Measurements from ENCODE around the gene NUP35. TPM values are rescaled to one million over a fixed set of nuclear protein-coding genes. Genes with fewer than 3 reads are reported as not detected.

Gene NUP35
- total RNA-seq, 4 donors from 2014 or later, result 3.6 to 9.7 (median 5.6) TPM

DNA sequence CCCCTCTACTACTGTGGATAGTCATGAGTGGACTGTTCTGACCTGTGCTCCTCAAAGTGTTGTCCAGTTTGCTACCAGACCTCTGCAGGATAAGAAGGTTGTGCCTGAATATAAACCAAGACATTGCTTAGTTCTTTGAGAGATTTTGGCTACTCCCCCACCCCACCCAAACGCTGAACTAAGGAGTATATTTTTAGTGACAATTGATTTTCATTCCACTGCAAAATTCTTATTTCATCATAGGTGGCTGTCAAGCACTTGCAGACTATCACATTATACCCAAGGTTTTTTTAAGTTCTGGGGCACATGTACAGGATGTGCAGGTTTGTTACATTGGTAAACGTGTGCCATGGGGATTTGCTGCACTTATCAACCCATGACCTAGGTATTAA lies 32.3 kb upstream of the NUP35 start:
- Histone ChIP-seq H3K27ac (no peak overlapping the region), H3K4me1 (no peaks in the 10 kb centered on the region), H3K9me3 (no peaks in the 10 kb centered on the region), H3K27me3 (no peaks in the 10 kb centered on the region), H3K4me3 (no peak overlapping the region), H3K36me3 (no peaks in the 10 kb centered on the region)
- no peak for DNase-seq
- in situ Hi-C loops (cut with MboI; ENCODE audit: low sequenced_read_pairs in 4 of 4) (no loop called here), intact Hi-C loops (cut with DNase I; ENCODE audit: low total_unique reads) (no loop called here)
- TF ChIP-seq, protein P1, sequence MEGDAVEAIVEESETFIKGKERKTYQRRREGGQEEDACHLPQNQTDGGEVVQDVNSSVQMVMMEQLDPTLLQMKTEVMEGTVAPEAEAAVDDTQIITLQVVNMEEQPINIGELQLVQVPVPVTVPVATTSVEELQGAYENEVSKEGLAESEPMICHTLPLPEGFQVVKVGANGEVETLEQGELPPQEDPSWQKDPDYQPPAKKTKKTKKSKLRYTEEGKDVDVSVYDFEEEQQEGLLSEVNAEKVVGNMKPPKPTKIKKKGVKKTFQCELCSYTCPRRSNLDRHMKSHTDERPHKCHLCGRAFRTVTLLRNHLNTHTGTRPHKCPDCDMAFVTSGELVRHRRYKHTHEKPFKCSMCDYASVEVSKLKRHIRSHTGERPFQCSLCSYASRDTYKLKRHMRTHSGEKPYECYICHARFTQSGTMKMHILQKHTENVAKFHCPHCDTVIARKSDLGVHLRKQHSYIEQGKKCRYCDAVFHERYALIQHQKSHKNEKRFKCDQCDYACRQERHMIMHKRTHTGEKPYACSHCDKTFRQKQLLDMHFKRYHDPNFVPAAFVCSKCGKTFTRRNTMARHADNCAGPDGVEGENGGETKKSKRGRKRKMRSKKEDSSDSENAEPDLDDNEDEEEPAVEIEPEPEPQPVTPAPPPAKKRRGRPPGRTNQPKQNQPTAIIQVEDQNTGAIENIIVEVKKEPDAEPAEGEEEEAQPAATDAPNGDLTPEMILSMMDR (IDR thresholded peaks at IDR 0.05 in 4 of 5, conservative IDR thresholded peaks at IDR 0.05 in 1 of 5), result no peak
- no peak for TF ChIP-seq POLR2A (IDR thresholded peaks at IDR 0.05)
- no peak for ATAC-seq

DNA sequence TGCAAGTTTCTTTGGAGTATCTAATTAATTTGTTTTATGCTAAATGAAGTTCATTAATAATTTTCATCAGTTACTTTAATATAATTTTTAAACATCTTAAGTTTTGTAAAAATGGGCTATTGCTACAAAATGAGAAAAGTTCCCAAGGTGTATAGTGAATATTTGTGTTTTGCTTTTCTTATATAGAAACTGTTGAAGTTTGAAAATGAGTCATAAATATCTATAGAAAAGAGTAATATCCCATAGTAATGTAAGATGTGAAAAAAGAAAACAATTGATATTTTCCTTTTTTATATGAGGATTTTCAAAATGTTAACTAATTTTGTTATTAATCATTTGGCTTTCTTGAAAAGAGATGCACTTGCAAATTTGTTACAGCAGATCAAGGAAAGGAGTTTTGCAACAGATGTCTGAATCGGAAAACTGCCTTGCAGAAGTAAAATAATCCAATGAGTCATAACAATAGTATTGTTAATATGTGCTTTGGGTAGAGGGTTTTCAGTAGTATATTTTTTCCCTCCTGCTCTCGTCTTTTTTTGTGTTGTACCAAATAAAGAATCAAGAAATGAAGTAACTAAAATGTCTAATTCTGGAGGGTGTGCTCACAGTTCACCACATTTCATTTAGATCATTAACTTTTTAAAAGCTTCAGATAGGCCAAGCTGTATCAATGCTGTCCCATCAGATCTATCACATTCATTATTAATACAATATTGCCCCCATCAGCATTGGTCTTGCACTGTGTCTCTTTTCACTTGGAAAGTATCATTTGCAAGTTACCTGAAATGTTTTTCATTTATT lies 30.2 kb upstream of the NUP35 start:
- TF ChIP-seq, protein P1 (IDR thresholded peaks at IDR 0.05 in 4 of 5, conservative IDR thresholded peaks at IDR 0.05 in 1 of 5), result no peak
- TF ChIP-seq POLR2A (IDR thresholded peaks at IDR 0.05), result no peak
- no peak overlapping the region for H3K27ac ChIP-seq
- no peaks in the 10 kb centered on the region for H3K9me3 ChIP-seq
- in situ Hi-C loops (cut with MboI; ENCODE audit: low sequenced_read_pairs in 4 of 4), result no loop called here
- H3K4me3 ChIP-seq, result no peak overlapping the region
- H3K27me3 ChIP-seq, result no peaks in the 10 kb centered on the region
- DNase-seq, result no peak
- H3K36me3 ChIP-seq, result no peaks in the 10 kb centered on the region
- intact Hi-C loops (cut with DNase I; ENCODE audit: low total_unique reads), result no loop called here
- H3K4me1 ChIP-seq, result no peaks in the 10 kb centered on the region
- ATAC-seq, result no peak

DNA sequence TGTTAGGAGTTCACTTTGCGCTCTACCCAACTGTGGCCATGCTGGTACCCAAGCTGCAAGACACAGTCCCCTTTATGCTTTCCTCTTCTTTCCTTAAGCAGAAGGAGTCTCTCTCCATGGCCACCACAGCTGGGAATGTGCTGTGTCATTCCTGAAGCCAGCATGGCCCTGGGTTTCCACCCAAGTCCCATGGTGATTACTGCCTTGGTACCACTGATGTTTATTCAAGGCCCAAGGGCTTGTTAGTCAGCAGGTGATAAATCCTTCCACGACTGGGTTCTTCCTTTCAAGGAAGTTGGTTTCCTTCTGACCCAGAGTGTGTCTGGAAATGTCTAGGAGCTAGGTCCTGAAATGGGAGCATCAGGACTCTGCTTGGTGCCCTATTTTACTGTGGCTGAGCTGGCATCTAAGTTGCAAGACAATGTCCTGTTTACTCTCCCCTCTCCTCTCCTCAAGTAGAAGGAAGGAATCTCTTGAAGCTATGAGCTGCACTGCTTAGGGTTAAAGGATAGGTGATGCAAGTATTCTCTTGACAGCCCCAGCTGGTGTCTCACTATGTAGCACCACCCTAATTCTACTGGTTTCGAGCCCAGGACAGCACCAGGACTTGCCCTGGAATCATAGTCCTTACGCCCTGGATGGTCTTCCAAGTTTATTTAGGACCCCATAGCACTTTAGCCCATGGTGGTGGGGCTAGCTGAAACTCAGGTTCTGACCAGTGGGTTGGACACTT lies 18.7 kb upstream of the NUP35 start:
- Histone ChIP-seq H3K9me3 (no peaks in the 10 kb centered on the region), H3K27ac (no peak overlapping the region), H3K36me3 (no peaks in the 10 kb centered on the region), H3K4me3 (no peak overlapping the region), H3K27me3 (no peaks in the 10 kb centered on the region), H3K4me1 (no peaks in the 10 kb centered on the region)
- no peak for ATAC-seq
- DNase-seq, result no peak
- intact Hi-C loops (cut with DNase I; ENCODE audit: low total_unique reads), result no loop called here
- TF ChIP-seq, protein P1 (IDR thresholded peaks at IDR 0.05 in 4 of 5, conservative IDR thresholded peaks at IDR 0.05 in 1 of 5), result no peak
- TF ChIP-seq POLR2A (IDR thresholded peaks at IDR 0.05), result no peak
- in situ Hi-C loops (cut with MboI; ENCODE audit: low sequenced_read_pairs in 4 of 4), result no loop called here

DNA sequence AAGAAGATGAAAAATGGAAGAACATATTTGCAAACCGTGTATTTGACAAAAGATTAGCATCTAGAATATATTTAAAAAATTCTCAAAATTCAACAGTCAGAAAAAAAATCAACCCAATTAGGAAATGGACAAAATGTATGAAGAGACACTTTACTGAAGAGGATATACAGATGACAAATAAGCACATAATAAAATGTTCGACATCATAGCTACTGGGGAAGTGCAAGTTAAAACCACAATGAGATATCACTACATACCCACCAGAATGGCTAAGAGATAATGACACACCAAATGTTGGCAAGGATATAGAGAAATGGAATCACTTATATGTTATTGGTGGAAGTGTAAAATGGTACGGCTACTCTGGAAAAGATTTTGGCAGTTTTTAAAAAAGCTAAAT lies 11.7 kb upstream of the NUP35 start:
- no peak for TF ChIP-seq POLR2A (IDR thresholded peaks at IDR 0.05)
- TF ChIP-seq, protein P1 (IDR thresholded peaks at IDR 0.05 in 4 of 5, conservative IDR thresholded peaks at IDR 0.05 in 1 of 5), result no peak
- H3K36me3 ChIP-seq, result no peaks in the 10 kb centered on the region
- intact Hi-C loops (cut with DNase I; ENCODE audit: low total_unique reads), result no loop called here
- ATAC-seq (no peak), DNase-seq (no peak)
- in situ Hi-C loops (cut with MboI; ENCODE audit: low sequenced_read_pairs in 4 of 4), result no loop called here
- no peak overlapping the region for H3K4me3 ChIP-seq
- no peaks in the 10 kb centered on the region for H3K9me3 ChIP-seq
- no peak overlapping the region for H3K27ac ChIP-seq
- no peaks in the 10 kb centered on the region for H3K27me3 ChIP-seq
- no peaks in the 10 kb centered on the region for H3K4me1 ChIP-seq

Measured in gastrocnemius medialis (tissue), 4 donors.